Uterus (tissue), 2 donors: Measurements from ENCODE around the gene UBE2E1.

Source experiments
- CTCF ChIP-seq, 4 experiments: fragments of 200-600 bp in 2 of 4; fragments of 450-650 bp in 2 of 4; sonication (generic) in 2 of 4; IDR thresholded peaks; one replicate each; pipeline ENCODE4 v1.5.1; 2016 to 2019; ENCODE audit warnings: antibody characterized with exemption in 4 of 4, mild to moderate bottlenecking in 2 of 4, moderate library complexity in 1 of 4
- POLR2A ChIP-seq, 2 donors: fragments of 450-650 bp; IDR thresholded peaks; one replicate each; pipeline ENCODE4 v1.6.1; 2016; ENCODE audit warnings: antibody characterized with exemption in 2 of 2, mild to moderate bottlenecking in 1 of 2, moderate library complexity in 1 of 2

GRCh38 chr3:23843869-23844268, 38.1 kb downstream of the UBE2E1 start:
- TF ChIP-seq CTCF (IDR thresholded peaks at IDR 0.05) = no peak
- TF ChIP-seq POLR2A (IDR thresholded peaks at IDR 0.05) = no peak
